HG03280 (cell line): ENCODE data around the gene LGALS1.
"Not testable (repeated sequence)": the region's sequence is repeated elsewhere in the genome, so short reads cannot be mapped to it uniquely, and the experiment has no call there.

ENCODE experiments used
- ATAC-seq: cut with Tn5 transposase; IDR thresholded peaks from one replicate; pipeline ENCODE4 v1.9.1; 2021; ENCODE audit warnings: mild to moderate bottlenecking, moderate library complexity; ENCODE audit not compliant: unreplicated experiment

LGALS1 gene

GRCh38 chr22:37716708-37717107, 41.3 kb downstream of the LGALS1 start:
- no peak for ATAC-seq

GRCh38 chr22:37717235-37717634, 41.8 kb downstream of the LGALS1 start:
- ATAC-seq: not testable (repeated sequence)

GRCh38 chr22:37717746-37718305, 42.4 kb downstream of the LGALS1 start:
- ATAC-seq: not testable (repeated sequence)

GRCh38 chr22:37725551-37726240, 50.3 kb downstream of the LGALS1 start:
- no peak for ATAC-seq

GRCh38 chr22:37726241-37726887, 50.9 kb downstream of the LGALS1 start:
- no peak for ATAC-seq

GRCh38 chr22:37728620-37729019, 53.2 kb downstream of the LGALS1 start:
- ATAC-seq: no peak
